GM12892 (cell line): Measurements from ENCODE around the gene ADSS1.

Source experiments
- DNase-seq: peaks from one replicate; pipeline ENCODE4 v3.0.0; 2011; ENCODE audit not compliant: insufficient read length
- FAIRE-seq: peaks from 2 replicates; lab custom pipeline; 2011; peaks lifted over from hg19 to GRCh38; lab: Jason Lieb, UNC
- POLR2A ChIP-seq: IDR thresholded peaks from 2 replicates; pipeline ENCODE4 v1.6.1; 2011; ENCODE audit warnings: low read depth, low read length, control low read depth
- POLR2AphosphoS5 ChIP-seq: IDR thresholded peaks from 2 replicates; pipeline ENCODE4 v1.6.1; 2011; ENCODE audit warnings: low read depth, low read length, control low read depth
- TAF1 ChIP-seq: IDR thresholded peaks from 2 replicates; pipeline ENCODE4 v1.6.1; 2011; ENCODE audit warnings: low read depth, mild to moderate bottlenecking, control low read depth, low read length, borderline replicate concordance

ADSS1 gene

GRCh38 chr14:104689109-104689880, 34.7 kb upstream of the ADSS1 start, which contains the start of gene INF2:
TSS of gene INF2 (plus strand) at chr14:104689618. CDS start at chr14:104701366, 11,748 bp downstream.
- TF ChIP-seq TAF1 (no peak), POLR2A (no peak; the same call in 1 of the 2 replicates), POLR2AphosphoS5 (no peak)
- peak; percentile 95 for DNase-seq
- FAIRE-seq, result peak; percentile 89

GRCh38 chr14:104689881-104690711, 33.9 kb upstream of the ADSS1 start:
- DNase-seq (no peak), FAIRE-seq (peak; percentile 78)
- TF ChIP-seq POLR2A, result no peak
- no peak for TF ChIP-seq TAF1
- TF ChIP-seq POLR2AphosphoS5, result no peak

GRCh38 chr14:104690861-104691455, 33.1 kb upstream of the ADSS1 start:
- FAIRE-seq (no peak), DNase-seq (no peak)
- TF ChIP-seq TAF1 (no peak), POLR2A (no peak), POLR2AphosphoS5 (no peak)

GRCh38 chr14:104691546-104692260, 32.3 kb upstream of the ADSS1 start:
- no peak for DNase-seq
- no peak for FAIRE-seq

GRCh38 chr14:104692261-104692938, 31.6 kb upstream of the ADSS1 start:
- TF ChIP-seq TAF1 (no peak), POLR2A (no peak), POLR2AphosphoS5 (no peak)
- no peak for FAIRE-seq
- DNase-seq, result no peak

More at GRCh38 chr14:104691546-104692260, 32.3 kb upstream of the ADSS1 start:
- no peak for TF ChIP-seq POLR2A
- no peak for TF ChIP-seq POLR2AphosphoS5
- TF ChIP-seq TAF1, result no peak

- FAIRE-seq (no peak), DNase-seq (no peak)
- TF ChIP-seq POLR2A, result no peak
- no peak for TF ChIP-seq POLR2AphosphoS5
- no peak for TF ChIP-seq TAF1
Observed at GRCh38 chr14:104692939-104693315, 31.1 kb upstream of the ADSS1 start.

- TF ChIP-seq POLR2AphosphoS5, result no peak
- no peak for TF ChIP-seq POLR2A
- no peak for TF ChIP-seq TAF1
- FAIRE-seq (no peak), DNase-seq (no peak)
Observed at GRCh38 chr14:104693482-104694431, 30.3 kb upstream of the ADSS1 start.

- TF ChIP-seq POLR2AphosphoS5 (no peak), TAF1 (no peak), POLR2A (no peak)
- no peak for DNase-seq
- FAIRE-seq, result no peak
Observed at GRCh38 chr14:104694475-104694950, 29.5 kb upstream of the ADSS1 start.

GRCh38 chr14:104694991-104695659, 28.9 kb upstream of the ADSS1 start:
- DNase-seq (no peak), FAIRE-seq (no peak)
- no peak for TF ChIP-seq TAF1
